ENCODE results near the gene JMJD4. TPM values are rescaled to one million over a fixed set of nuclear protein-coding genes. Genes with fewer than 3 reads are reported as not detected.

JMJD4 gene
- polyA plus RNA-seq, 3 donors = 7.9 to 11.2 (median 11.2) TPM

GRCh38 chr1:227736814-227737432, 1.8 kb upstream of the JMJD4 start:
- WGBS (ENCODE audit: insufficient coverage) = 95% methylated on average over 7 of the region's 11 CpGs
- Histone ChIP-seq H2AFZ (ENCODE audit: insufficient read depth, low read depth, low read length, poor library complexity, severe bottlenecking) (no peak overlapping the region), H3K27me3 (ENCODE audit: control insufficient read depth in 2 of 2, insufficient read depth in 2 of 2, low read length in 2 of 2) (no peaks in the 10 kb centered on the region), H3K4me1 (ENCODE audit: control insufficient read depth in 1 of 2, insufficient read depth in 2 of 2, low read length in 2 of 2) (peaks cover 17 to 26% of the 10 kb centered on the region in 2 donors), H3K9me3 (replicated peaks in 1 of 2; ENCODE audit: control insufficient read depth in 1 of 2, insufficient read depth in 1 of 2, low read length in 2 of 2) (no peaks in the 10 kb centered on the region), H4K20me1 (ENCODE audit: insufficient read depth, low read length) (peaks cover 6% of the 10 kb centered on the region), H3K27ac (ENCODE audit: low read depth in 1 of 2, low read length in 2 of 2) (no peak overlapping the region), H3K4me2 (replicated peaks; ENCODE audit: extremely low read depth, low read length, poor library complexity, severe bottlenecking) (no peak overlapping the region), H3K79me2 (ENCODE audit: insufficient read depth, low read length) (peaks cover 33% of the 10 kb centered on the region), H3K9ac (ENCODE audit: insufficient read depth, low read length, poor library complexity, severe bottlenecking) (no peak overlapping the region), H3K36me3 (replicated peaks in 1 of 2; ENCODE audit: control insufficient read depth in 1 of 2, insufficient read depth in 2 of 2, low read length in 2 of 2) (peaks cover 9 to 12% of the 10 kb centered on the region in 2 donors), H3K4me3 (replicated peaks in 1 of 3; ENCODE audit: low read depth in 2 of 3, low read length in 3 of 3) (no peak overlapping the region)
- Mint-ChIP-seq H3K27me3 (ENCODE audit: low read depth in 3 of 3) (peaks cover 0 to 2% (median 0%) of the 10 kb centered on the region in 3 donors), H3K4me1 (peaks cover 22% of the 10 kb centered on the region), H3K36me3 (peaks cover 15 to 20% of the 10 kb centered on the region in 2 donors), H3K9me3 (no peaks in the 10 kb centered on the region), H3K27ac (no peak overlapping the region), H3K4me3 (no peak overlapping the region)
- intact Hi-C loops (cut with micrococcal nuclease) = no loop called here
- no peak for DNase-seq
- TF ChIP-seq CTCF (IDR thresholded peaks at IDR 0.05) = no peak

GRCh38 chr1:227735539-227736285, 610 bp upstream of the JMJD4 start:
- peaks cover 15 to 23% of the 10 kb centered on the region in 2 donors for H3K36me3 Mint-ChIP-seq
- H3K36me3 ChIP-seq (replicated peaks in 1 of 2; ENCODE audit: control insufficient read depth in 1 of 2, insufficient read depth in 2 of 2, low read length in 2 of 2) = peaks cover 9 to 18% of the 10 kb centered on the region in 2 donors
- intact Hi-C loops (cut with micrococcal nuclease) = no loop called here
- H3K4me3 ChIP-seq (replicated peaks in 1 of 3; ENCODE audit: low read depth in 2 of 3, low read length in 3 of 3) = peak overlapping the region; percentile 61 to 89 (median 71)
- no peak for TF ChIP-seq CTCF (IDR thresholded peaks at IDR 0.05)
- H2AFZ ChIP-seq (ENCODE audit: insufficient read depth, low read depth, low read length, poor library complexity, severe bottlenecking) = peak overlapping the region; percentile 96
- H3K4me1 ChIP-seq (ENCODE audit: control insufficient read depth in 1 of 2, insufficient read depth in 2 of 2, low read length in 2 of 2) = peaks cover 17 to 26% of the 10 kb centered on the region in 2 donors
- H3K9ac ChIP-seq (ENCODE audit: insufficient read depth, low read length, poor library complexity, severe bottlenecking) = peak overlapping the region; percentile 83
- no peaks in the 10 kb centered on the region for H3K9me3 ChIP-seq (replicated peaks in 1 of 2; ENCODE audit: control insufficient read depth in 1 of 2, insufficient read depth in 1 of 2, low read length in 2 of 2)
- H3K79me2 ChIP-seq (ENCODE audit: insufficient read depth, low read length) = peaks cover 33% of the 10 kb centered on the region
- 3% methylated on average over 15 of the region's 31 CpGs for WGBS (ENCODE audit: insufficient coverage)
- H3K27me3 ChIP-seq (ENCODE audit: control insufficient read depth in 2 of 2, insufficient read depth in 2 of 2, low read length in 2 of 2) = no peaks in the 10 kb centered on the region
- H4K20me1 ChIP-seq (ENCODE audit: insufficient read depth, low read length) = peaks cover 8% of the 10 kb centered on the region
- peaks cover 22% of the 10 kb centered on the region for H3K4me1 Mint-ChIP-seq
- H3K27ac ChIP-seq (ENCODE audit: low read depth in 1 of 2, low read length in 2 of 2) = peak overlapping the region in 1 of 2 donors; percentile 76
- H3K9me3 Mint-ChIP-seq = no peaks in the 10 kb centered on the region
- peak overlapping the region; percentile 81 to 88 for H3K4me3 Mint-ChIP-seq
- DNase-seq = no peak
- H3K27ac Mint-ChIP-seq = peak overlapping the region in 5 of 7 donors; percentile 69 to 89 (median 81)
- peak overlapping the region; percentile 95 for H3K4me2 ChIP-seq (replicated peaks; ENCODE audit: extremely low read depth, low read length, poor library complexity, severe bottlenecking)
- peaks cover 0 to 2% (median 0%) of the 10 kb centered on the region in 3 donors for H3K27me3 Mint-ChIP-seq (ENCODE audit: low read depth in 3 of 3)

All from CD14-positive monocyte (primary cell).